ENCODE measurements around the gene GADD45A.

The GADD45A gene

DNA sequence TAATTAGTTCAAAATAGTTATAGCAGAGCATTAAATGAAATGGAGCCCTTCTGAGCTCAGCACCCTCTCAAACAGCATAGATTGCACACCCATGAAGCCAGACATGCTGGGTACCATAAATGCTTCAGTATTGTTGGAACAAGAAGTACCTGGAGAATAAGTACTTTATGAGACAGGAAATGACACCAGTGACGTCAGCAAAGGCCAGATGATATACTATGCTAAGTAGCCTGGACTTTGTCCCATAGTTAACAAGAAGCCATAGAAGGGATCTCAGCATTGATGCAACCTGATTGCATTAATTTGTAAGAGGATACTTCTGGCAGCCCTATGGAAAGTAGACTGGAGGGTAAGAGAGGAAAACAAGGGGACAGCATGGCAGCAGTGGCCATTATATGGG, 16.3 kb upstream of the GADD45A start:
- DNase-seq (ENCODE audit: low read depth) = no peak

DNA sequence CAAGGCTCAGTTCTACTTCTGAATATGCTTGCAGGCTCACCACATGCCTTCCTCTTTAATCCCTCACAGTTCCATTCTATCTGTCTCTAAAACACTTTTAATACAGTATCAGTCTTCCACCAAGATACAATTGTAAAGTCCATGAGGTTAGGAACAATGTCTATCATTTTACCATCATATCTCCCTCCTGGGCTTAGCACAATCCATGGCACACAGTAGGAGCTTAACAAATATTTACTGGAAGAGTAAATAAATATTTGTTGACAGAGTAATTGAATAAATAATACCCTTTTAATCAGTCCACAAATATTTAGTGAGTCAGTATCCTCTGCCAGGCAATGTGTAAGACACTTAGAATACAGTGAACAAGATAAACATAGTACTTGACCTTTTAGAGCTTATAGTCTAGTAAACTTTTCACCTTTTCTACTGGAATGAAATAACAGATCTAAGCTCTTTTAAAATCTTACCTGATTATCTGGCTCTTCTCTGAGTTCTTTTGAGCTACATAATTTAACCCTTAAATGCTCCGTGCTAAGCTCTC, 12.7 kb upstream of the GADD45A start:
- DNase-seq (ENCODE audit: low read depth) = no peak

- DNase-seq (ENCODE audit: low read depth) = no peak
These were observed 11.4 kb upstream of the GADD45A start for GRCh38 chr1:67673468-67674201.

DNA sequence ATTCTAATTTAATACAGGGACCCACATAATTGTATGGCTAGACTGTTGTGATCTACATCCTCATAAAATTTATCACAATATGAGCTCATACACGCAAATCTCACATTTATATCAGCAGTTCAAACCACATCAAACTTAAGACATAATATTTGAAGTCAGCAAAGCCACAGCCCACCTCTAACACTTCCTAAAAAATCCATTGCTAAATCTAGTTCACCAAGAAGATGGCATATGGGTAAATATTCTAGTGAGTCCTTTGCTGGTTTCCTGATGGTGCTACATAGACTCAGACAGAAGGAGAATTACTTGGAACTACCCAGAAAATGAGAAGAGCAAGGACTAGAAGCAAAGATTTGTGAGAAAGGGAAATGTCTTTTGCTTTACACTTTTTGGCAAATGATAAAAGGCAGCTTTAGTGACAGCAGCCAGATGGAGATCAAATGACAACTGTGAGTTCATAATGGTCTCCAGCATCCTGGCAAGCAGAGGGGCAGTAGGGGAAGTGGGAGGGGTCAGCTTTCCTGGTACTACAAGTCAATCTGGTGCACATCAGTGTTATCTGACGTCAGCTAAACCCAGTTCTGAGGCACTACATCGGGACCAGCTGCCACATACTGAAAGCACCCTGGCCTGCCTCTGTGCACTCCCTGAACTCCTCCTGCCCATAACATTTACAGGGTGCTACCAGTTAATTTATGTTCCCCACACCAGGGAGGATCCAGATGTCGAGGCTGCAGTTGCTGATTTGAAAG, 10.6 kb upstream of the GADD45A start:
- DNase-seq (ENCODE audit: low read depth) = no peak

DNA sequence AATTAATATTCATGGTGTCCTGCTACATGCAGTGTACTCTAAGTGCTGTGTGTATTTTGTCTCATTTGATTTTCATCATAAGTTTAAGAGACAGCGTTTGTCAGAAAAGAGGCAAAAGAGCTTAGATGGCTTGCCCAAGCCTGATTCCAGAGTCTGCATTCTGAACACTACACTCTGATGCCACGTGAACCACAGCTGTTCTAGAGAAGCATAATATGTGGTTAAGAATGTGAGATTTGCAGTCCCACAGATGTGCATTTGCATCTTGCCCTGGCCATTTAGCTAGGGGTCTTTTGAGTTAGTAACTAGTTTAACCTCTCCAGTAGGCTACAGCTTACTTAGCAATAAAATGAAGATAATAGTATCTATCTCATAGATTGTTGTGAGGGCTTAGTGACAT, 9.2 kb upstream of the GADD45A start:
- DNase-seq (ENCODE audit: low read depth) = no peak

DNA sequence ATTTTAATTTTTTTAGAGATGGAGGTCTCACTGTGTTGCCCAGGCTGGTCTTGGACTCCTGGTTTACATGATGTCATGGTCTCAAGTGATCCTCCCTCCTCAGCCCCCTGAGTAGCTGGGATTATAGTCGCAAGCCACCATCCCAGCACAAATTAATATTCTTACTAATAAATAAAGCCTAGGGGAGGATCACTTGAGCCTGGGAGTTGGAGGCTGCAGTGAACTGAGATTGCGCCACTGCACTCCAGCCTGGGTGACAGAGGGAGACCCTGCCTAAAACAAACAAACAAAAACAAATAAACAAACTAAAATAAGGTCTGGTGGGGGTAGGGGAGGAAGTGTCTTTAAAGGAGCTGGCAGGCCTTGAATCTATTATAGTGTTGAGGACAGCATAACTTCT, 8.7 kb upstream of the GADD45A start:
- no peak for DNase-seq (ENCODE audit: low read depth)

DNA sequence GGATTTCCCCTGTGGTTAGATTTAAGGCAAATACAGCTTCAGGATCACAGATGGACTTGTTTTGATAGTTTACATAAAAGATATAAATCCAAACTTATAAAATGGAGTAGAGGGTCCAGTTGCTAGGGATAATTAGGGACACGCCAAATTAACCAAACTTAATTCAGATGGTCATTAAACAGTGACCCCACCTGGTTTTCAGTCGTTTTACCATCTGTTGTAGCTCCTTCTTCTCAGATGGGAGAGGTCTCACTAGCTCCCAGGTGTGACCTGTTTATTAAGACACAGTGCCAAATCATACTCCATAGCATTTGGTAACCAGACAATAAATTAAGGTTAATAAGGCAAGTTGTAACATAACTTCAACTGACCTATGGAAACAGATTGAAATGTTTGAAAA, 8.1 kb upstream of the GADD45A start:
- no peak for DNase-seq (ENCODE audit: low read depth)

DNA sequence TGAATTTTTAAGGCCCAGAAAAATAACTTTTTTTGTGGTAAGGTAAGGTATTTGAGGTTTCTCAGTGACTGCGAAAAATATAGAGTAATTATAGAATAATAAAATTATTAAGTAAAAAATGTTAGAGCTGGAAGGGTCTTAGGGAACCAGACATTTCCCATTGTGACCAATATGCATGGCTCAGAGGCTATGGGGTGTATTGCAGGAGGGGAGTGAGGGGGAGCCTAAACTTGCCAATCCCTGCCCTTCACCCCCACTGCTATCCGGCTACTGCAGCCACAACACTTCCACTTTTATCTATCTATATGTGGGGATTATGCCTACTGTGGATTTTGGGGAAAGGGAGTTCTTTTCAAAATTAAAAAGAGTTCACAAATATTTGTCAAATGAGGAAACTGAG, 7.6 kb upstream of the GADD45A start:
- no peak for DNase-seq (ENCODE audit: low read depth)

- no peak for DNase-seq (ENCODE audit: low read depth)
These were observed 7.1 kb upstream of the GADD45A start for GRCh38 chr1:67677930-67678329.

DNA sequence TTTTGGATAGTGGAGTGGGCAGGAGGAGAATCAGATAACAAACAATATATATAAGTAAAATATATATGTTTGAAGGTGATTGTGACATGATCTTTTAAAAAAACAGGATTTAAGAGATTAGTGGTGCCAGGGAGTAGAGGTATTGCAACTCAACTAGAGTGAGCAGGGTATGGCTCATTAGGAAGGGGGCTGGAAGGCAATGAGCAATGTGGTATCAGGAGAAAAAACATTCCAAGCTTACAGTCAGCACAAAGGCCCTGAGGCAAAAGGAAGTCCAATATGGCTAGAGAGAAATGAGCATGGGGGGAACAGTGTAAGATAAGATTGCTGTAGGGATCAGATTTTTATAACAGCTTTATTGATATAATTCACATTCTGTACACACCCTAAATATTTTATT, 5.3 kb upstream of the GADD45A start:
- DNase-seq (ENCODE audit: low read depth) = no peak

DNA sequence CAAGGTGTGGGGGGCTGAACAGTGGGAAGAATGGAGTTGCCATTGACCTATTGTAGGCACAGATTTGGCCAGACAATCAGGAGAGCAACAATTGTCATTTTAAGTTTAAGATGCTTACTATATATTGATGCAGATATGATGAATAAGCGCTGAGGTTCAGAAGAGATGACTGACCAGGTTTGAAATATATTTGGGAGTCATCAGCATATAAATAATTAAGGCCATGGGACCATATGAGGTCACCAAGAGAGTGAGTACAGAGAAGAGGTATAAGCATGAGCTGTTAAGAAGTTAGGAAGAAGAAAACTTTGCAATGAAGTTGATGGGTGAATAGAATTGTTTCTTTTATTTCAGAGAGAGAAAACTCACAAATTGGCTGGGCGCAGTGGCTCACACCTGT, 4.5 kb upstream of the GADD45A start:
- DNase-seq (ENCODE audit: low read depth) = no peak

GRCh38 chr1:67682659-67683197, 2.3 kb upstream of the GADD45A start:
- DNase-seq (ENCODE audit: low read depth) = no peak

- DNase-seq (ENCODE audit: low read depth) = no peak
These were observed 1.7 kb upstream of the GADD45A start for GRCh38 chr1:67683316-67683715.

DNA sequence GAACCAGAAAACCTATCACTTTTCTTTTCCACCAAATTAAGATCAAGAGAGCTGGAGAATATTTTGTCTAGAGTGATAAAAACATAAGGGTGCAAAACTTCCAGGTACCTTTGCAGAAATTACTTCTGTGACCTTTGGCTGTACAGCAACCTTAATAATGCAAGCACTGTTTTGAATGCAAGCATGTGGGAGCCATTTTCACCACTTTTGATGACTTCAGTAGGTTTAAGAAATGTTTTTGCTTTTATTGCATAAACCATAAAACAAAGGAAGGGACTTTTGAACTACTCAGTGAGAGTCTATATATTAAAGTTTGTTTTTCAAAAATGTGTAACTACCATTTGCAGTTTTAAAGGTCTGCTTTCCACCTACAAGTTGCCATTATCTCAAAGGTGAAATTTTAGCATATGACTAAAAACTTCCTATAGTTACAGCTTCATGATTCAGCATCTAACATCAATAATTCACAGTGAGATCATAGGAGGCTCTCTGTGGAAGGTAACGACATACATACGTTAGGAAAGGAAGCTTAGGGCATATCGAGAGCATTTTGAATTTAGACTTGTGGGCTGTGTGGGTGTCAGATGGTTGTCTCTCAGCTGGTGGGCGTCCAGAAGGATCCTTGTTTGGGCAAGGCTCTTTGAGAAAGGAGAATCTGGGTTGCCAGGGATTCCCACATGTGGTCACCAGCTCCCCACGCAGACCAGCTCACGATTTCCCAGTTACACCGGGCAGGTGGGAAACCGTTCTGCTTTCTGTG, 1.1 kb upstream of the GADD45A start:
- peak; percentile 25 for DNase-seq (ENCODE audit: low read depth)

DNA sequence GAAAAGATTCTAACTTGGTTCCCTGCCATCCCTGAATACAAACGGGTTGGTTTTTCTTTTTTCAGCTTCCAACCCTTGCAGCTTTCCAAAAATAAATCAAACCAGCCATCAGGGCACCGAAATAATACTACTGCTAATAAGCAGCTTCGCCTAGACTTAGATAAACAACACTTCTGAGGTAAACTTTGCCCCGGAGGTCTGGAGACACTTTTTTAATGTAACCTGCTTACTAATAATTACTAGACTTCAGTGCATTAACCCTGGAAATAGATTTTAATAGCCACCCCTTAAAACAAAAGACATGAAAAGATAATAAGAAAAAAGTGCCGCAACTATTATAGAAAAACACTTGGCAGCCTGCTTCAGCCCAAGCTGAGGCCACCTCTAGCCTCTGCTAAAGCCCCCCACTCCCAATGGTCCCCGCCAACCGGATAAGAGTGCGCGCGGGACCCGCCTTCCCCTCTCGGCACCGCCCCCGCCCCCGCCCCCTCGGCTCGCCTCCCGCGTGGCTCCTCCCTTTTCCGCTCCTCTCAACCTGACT, 405 bp upstream of the GADD45A start:
- no peak for DNase-seq (ENCODE audit: low read depth)

GRCh38 chr1:67685558-67686266, 711 bp downstream of the GADD45A start:
- peak; percentile 53 for DNase-seq (ENCODE audit: low read depth)

GRCh38 chr1:67686267-67687197, 1.5 kb downstream of the GADD45A start:
- peak; percentile 15 for DNase-seq (ENCODE audit: low read depth)

- DNase-seq (ENCODE audit: low read depth) = no peak
These were observed 2.2 kb downstream of the GADD45A start for GRCh38 chr1:67687198-67687545.

- no peak for DNase-seq (ENCODE audit: low read depth)
These were observed 2.6 kb downstream of the GADD45A start for GRCh38 chr1:67687649-67688048.

DNA sequence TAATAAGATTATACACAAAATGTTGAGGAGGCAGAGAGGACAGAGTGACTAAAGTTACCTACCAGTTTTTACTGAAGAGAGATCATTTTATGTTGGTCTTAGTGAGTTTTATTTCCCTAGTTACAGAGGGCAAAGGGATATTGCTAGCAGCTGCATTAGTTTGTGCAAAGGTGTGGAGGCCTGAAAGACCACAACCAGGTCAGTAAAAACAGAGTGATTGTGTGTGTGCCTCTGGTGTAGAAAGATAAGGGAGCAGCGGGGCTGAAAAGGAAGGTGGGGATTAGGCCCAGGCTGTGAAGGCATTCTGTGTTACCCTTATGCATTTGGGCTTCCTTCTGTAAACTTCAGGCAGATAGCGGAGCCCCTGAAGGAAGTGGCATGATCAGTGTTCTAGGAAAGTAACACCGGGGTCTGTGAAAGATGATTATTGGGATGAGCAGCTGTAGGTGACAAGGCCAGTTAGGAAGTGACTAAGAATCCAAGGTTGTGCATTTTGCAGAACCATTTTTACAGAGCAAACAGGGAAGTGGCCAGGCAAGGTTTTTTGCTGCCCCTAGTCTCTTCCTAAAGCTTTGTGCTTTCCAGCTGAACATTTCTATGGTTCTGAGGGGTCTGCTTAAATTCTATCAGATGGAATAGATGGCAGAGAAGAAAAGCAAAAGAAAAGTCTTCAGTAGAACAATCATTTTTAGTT, 3.7 kb downstream of the GADD45A start:
- DNase-seq (ENCODE audit: low read depth) = no peak
